ENCODE data around the gene IFNLR1. TPM values are rescaled to one million over a fixed set of nuclear protein-coding genes. Genes with fewer than 3 reads are reported as not detected.

IFNLR1 gene
- total and polyA plus RNA-seq, 8 donors, result 2.5 to 5.9 (median 4.1) TPM

GRCh38 chr1:24121406-24121805 lies 65.7 kb downstream of the IFNLR1 start:
- peaks cover 0 to 16% of the 10 kb centered on the region in 2 donors for H3K27me3 ChIP-seq
- H3K4me1 ChIP-seq, result no peaks in the 10 kb centered on the region
- TF ChIP-seq, protein P1, sequence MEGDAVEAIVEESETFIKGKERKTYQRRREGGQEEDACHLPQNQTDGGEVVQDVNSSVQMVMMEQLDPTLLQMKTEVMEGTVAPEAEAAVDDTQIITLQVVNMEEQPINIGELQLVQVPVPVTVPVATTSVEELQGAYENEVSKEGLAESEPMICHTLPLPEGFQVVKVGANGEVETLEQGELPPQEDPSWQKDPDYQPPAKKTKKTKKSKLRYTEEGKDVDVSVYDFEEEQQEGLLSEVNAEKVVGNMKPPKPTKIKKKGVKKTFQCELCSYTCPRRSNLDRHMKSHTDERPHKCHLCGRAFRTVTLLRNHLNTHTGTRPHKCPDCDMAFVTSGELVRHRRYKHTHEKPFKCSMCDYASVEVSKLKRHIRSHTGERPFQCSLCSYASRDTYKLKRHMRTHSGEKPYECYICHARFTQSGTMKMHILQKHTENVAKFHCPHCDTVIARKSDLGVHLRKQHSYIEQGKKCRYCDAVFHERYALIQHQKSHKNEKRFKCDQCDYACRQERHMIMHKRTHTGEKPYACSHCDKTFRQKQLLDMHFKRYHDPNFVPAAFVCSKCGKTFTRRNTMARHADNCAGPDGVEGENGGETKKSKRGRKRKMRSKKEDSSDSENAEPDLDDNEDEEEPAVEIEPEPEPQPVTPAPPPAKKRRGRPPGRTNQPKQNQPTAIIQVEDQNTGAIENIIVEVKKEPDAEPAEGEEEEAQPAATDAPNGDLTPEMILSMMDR (IDR thresholded peaks at IDR 0.05), result no peak
- ATAC-seq (no peak), DNase-seq (no peak)
- H3K9me3 ChIP-seq, result no peaks in the 10 kb centered on the region
- H3K4me3 ChIP-seq, result no peak overlapping the region
- H3K36me3 ChIP-seq, result no peaks in the 10 kb centered on the region
- intact Hi-C loops (cut with DNase I), result no loop called here
- no peak overlapping the region for H3K27ac ChIP-seq

DNA sequence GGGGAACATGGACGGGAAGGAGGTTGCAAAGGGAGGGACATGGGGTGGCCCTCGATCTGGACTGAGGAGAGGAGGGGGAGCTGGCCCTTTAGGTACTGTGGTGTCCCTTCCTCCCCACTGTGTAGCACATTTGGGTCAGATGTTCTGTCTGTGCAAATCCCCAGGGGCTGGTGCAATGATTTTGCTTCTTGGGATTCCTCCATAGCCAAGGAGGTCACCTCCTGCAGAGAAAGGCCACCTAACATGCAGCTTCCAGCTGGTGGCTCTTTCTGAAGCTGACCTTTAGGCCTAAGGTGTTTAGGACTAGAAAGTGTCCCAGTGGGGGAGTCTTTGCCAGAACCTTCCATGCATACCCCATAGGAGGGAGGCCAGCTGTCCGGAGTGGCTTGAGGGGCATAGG lies 66.1 kb downstream of the IFNLR1 start:
- DNase-seq, result no peak
- intact Hi-C loops (cut with DNase I), result no loop called here
- H3K4me1 ChIP-seq, result no peaks in the 10 kb centered on the region
- H3K27ac ChIP-seq, result no peak overlapping the region
- H3K4me3 ChIP-seq, result no peak overlapping the region
- ATAC-seq, result no peak
- H3K36me3 ChIP-seq, result no peaks in the 10 kb centered on the region
- H3K9me3 ChIP-seq, result no peaks in the 10 kb centered on the region
- TF ChIP-seq, protein P1 (IDR thresholded peaks at IDR 0.05), result no peak
- peaks cover 0 to 21% of the 10 kb centered on the region in 2 donors for H3K27me3 ChIP-seq

DNA sequence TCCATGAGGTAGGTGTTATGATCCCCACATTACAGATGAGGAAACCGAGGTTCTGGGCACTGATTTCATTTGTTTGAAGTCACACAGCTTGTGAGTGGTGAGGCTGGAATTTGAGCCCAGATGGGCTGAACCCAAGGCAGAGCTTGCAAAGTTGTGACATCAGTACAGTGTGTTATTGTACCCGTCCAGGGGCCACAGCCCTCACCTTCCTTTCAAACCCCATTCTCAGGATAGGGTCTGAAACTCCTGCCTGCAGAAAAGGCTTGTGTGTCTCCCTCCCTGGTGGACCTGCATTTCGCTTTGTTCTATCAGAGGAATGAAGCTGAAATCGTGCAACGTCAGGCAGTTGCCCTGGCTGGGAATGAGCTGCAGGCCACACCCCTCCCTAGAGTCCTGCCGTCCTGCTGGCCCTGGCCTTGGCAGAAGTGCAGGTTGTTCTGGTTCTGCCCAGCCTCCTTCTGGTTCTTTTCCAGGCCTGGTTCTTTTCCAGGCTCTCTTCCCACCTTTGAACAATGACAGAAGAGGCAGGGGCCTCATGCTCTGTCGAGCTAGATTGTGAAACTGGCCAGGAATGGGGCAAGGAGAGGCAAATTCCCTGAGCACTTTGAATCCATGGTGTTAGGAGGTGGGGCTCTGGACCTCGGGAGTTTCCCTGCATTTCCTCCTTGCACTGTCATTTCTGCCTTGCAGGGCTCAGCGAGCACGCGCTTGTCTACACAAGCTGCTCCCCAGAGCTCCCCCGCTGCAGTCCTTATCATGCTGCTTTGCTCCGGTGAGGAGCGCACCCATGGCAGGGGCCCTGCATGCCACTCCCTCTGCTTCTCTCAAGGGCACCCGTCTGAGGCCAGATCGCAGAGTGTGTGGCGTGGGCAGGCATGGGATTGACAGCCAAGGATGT lies 67.0 kb downstream of the IFNLR1 start:
- Histone ChIP-seq H3K9me3 (no peaks in the 10 kb centered on the region), H3K36me3 (no peaks in the 10 kb centered on the region), H3K4me3 (no peak overlapping the region), H3K4me1 (no peaks in the 10 kb centered on the region), H3K27me3 (peaks cover 0 to 29% of the 10 kb centered on the region in 2 donors), H3K27ac (peak overlapping the region; percentile 23 to 33)
- DNase-seq (peak in 1 of 4 donors; percentile 60), ATAC-seq (peak; percentile 89)
- TF ChIP-seq, protein P1 (IDR thresholded peaks at IDR 0.05), result no peak
- intact Hi-C loops (cut with DNase I), result no loop called here

- H3K4me3 ChIP-seq, result no peak overlapping the region
- no peak for DNase-seq
- intact Hi-C loops (cut with DNase I), result no loop called here
Measured at GRCh38 chr1:24119489-24119858, 67.6 kb downstream of the IFNLR1 start.

More at GRCh38 chr1:24119489-24119858, 67.6 kb downstream of the IFNLR1 start:
- ATAC-seq, result no peak
- TF ChIP-seq, protein P1 (IDR thresholded peaks at IDR 0.05), result no peak
- H3K27me3 ChIP-seq, result peaks cover 0 to 34% of the 10 kb centered on the region in 2 donors
- H3K36me3 ChIP-seq, result no peaks in the 10 kb centered on the region
- H3K27ac ChIP-seq, result no peak overlapping the region
- no peaks in the 10 kb centered on the region for H3K9me3 ChIP-seq
- H3K4me1 ChIP-seq, result no peaks in the 10 kb centered on the region
